DND-41 (cell line): ENCODE measurements around the gene TRAIP.

Experiments
- EZH2 ChIP-seq: IDR thresholded peaks from 3 replicates; pipeline ENCODE4 v1.6.1; 2012; ENCODE audit warnings: borderline replicate concordance, low read depth, mild to moderate bottlenecking, moderate library complexity, low read length, inconsistent platforms; ENCODE audit not compliant: severe bottlenecking
- TF ChIP-seq, protein P1 (sequence below): IDR thresholded peaks from 2 replicates; pipeline ENCODE4 v1.5.1; 2012; ENCODE audit warnings: borderline replicate concordance, low read length, moderate library complexity, mild to moderate bottlenecking; ENCODE audit not compliant: poor library complexity, severe bottlenecking; ENCODE audit errors: extremely low read depth

DNA sequence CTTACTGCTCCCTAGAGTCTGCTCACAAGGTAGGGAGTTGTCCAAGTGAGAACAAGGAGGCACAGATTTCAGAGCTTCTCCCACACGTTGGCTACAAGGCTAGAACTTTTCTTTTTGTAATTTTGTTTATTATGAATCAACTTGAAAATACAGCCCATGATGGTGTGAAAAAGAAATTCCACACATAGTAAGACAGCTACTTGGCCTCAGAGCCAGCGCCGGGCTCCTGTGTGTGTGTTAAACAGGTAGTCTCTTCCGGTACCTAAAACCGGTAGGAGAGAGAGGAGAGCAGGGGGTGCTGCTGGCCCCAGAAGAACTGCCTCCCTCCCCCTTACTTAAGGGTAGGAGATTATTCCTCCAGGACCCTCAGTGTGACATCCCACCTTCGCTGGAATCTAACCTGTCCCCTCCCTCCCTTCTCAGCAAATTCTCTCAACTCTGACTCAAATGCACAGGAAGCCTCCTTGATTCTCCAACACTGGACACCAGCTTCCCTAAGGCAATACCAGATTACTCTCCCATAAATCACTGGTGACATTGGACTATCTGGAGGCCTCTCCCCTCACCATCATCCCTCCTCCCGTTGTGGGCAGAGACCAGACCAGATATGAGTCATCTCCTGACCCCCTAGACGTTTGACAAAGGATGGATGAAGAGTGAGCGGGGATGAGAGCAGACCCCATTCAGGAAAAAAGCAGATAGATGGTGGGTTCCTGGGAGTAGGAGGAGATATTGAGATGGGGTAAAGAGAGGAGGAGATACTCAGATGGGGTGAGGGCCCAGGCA is 65.5 kb downstream of the TRAIP start:
- TF ChIP-seq, protein P1, sequence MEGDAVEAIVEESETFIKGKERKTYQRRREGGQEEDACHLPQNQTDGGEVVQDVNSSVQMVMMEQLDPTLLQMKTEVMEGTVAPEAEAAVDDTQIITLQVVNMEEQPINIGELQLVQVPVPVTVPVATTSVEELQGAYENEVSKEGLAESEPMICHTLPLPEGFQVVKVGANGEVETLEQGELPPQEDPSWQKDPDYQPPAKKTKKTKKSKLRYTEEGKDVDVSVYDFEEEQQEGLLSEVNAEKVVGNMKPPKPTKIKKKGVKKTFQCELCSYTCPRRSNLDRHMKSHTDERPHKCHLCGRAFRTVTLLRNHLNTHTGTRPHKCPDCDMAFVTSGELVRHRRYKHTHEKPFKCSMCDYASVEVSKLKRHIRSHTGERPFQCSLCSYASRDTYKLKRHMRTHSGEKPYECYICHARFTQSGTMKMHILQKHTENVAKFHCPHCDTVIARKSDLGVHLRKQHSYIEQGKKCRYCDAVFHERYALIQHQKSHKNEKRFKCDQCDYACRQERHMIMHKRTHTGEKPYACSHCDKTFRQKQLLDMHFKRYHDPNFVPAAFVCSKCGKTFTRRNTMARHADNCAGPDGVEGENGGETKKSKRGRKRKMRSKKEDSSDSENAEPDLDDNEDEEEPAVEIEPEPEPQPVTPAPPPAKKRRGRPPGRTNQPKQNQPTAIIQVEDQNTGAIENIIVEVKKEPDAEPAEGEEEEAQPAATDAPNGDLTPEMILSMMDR = no peak
- no peak for TF ChIP-seq EZH2
